Measurements from ENCODE around the gene RGS14. TPM values are rescaled to one million over a fixed set of nuclear protein-coding genes. Genes with fewer than 3 reads are reported as not detected.

Gene RGS14
- total and polyA plus RNA-seq, 2 donors (not counting 3 experiments of a cell fraction or from before 2014, with no cell fraction given), result 4.3 to 7.3 TPM

GRCh38 chr5:177334781-177335700 lies 22.7 kb upstream of the RGS14 start:
- Histone ChIP-seq H2AFZ (ENCODE audit: low read depth, low read length) (no peak overlapping the region), H3K9me3 (replicated peaks; ENCODE audit: control insufficient read depth, insufficient read depth, low read length) (no peaks in the 10 kb centered on the region), H3K4me1 (ENCODE audit: control insufficient read depth, extremely low read depth, insufficient read depth, low read length) (no peaks in the 10 kb centered on the region), H3K4me2 (ENCODE audit: insufficient read depth, low read length) (no peak overlapping the region), H3K9me1 (replicated peaks; ENCODE audit: control insufficient read depth, extremely low read depth, insufficient read depth, low read length) (no peaks in the 10 kb centered on the region), H3K4me3 (replicated peaks in 1 of 3; ENCODE audit: insufficient read depth in 1 of 3, low read depth in 1 of 3, low read length in 3 of 3) (no peak overlapping the region), H3K9ac (replicated peaks; ENCODE audit: extremely low read depth, insufficient read depth, low read length) (no peak overlapping the region), H3K36me3 (ENCODE audit: control insufficient read depth in 2 of 2, extremely low read depth in 1 of 2, insufficient read depth in 2 of 2, low read length in 2 of 2) (peaks cover 0 to 61% of the 10 kb centered on the region in 2 experiments), H3K27ac (ENCODE audit: insufficient read depth, low read depth, low read length) (no peak overlapping the region), H3K27me3 (ENCODE audit: control insufficient read depth in 2 of 2, insufficient read depth in 2 of 2, low read length in 2 of 2) (no peaks in the 10 kb centered on the region), H4K20me1 (replicated peaks; ENCODE audit: control insufficient read depth, extremely low read depth, insufficient read depth, low read length) (no peaks in the 10 kb centered on the region), H3K79me2 (ENCODE audit: control insufficient read depth, insufficient read depth, low read length) (peaks cover 6% of the 10 kb centered on the region)
- intact Hi-C loops (cut with micrococcal nuclease) (no loop called here), dilution Hi-C loops (cut with MboI; ENCODE audit: extremely low pct_ligation_motif_present, low sequenced_read_pairs) (no loop called here)
- no peak for TF ChIP-seq GATA2 (IDR thresholded peaks at IDR 0.05; ENCODE audit: insufficient read depth, insufficient read length, low read depth, low read length)
- TF ChIP-seq FOS (IDR thresholded peaks at IDR 0.05; ENCODE audit: borderline replicate concordance, insufficient read depth, low read length), result no peak
- no peak for TF ChIP-seq MAX (IDR thresholded peaks at IDR 0.05; ENCODE audit: insufficient read depth, insufficient read length)
- no peak for TF ChIP-seq POLR2AphosphoS5 (IDR thresholded peaks at IDR 0.05; ENCODE audit: insufficient read depth, low read depth, low read length)
- no peak for TF ChIP-seq CTCF (IDR thresholded peaks at IDR 0.05; ENCODE audit: extremely low read depth in 1 of 2, insufficient read depth in 1 of 2, low read depth in 1 of 2, low read length in 2 of 2)
- no peak for TF ChIP-seq POLR2A (IDR thresholded peaks at IDR 0.05; ENCODE audit: low read depth, low read length)
- no peak for TF ChIP-seq EZH2 (IDR thresholded peaks at IDR 0.05; ENCODE audit: borderline replicate concordance, low read depth, low read length, severe bottlenecking)
- no peak for TF ChIP-seq MYC (IDR thresholded peaks at IDR 0.05; ENCODE audit: low read depth, low read length)
- TF ChIP-seq JUN (IDR thresholded peaks at IDR 0.05; ENCODE audit: borderline replicate concordance, insufficient read depth, insufficient read length, low read depth), result no peak
- DNase-seq (ENCODE audit: low read depth, low spot score) (no peak), FAIRE-seq (no peak)
- POLR2A ChIA-PET, result no interaction called here
- BruUV-seq (replicated peaks), result no TSS peak
- CTCF ChIA-PET, result interaction anchor here (1.3 to 2.4 kb wide), 3 partner anchors 18 to 55 kb away, joined by 3 to 6 read pairs (median 5); no protein-coding TSS in a partner anchor
